Thymus (tissue), 11 donors: Measurements from ENCODE around the gene FBLN5. TPM values are rescaled to one million over a fixed set of nuclear protein-coding genes. Genes with fewer than 3 reads are reported as not detected.
"Not testable (repeated sequence)": the region's sequence is repeated elsewhere in the genome, so short reads cannot be mapped to it uniquely, and the experiment has no call there.

Source experiments
- DNase-seq, 9 donors: peaks; one replicate each; pipeline ENCODE4 v3.0.0-alpha.2; 2013; ENCODE audit warnings: low spot score in 9 of 9, low read depth in 6 of 9, missing footprints in 1 of 9
- H3K27ac ChIP-seq, 2 donors: one replicate each; pipeline ENCODE4 v1.5.1; 2013; ENCODE audit warnings: control low read depth in 1 of 2, low read depth in 1 of 2, low read length in 1 of 2, mild to moderate bottlenecking in 1 of 2, moderate library complexity in 1 of 2
- H3K27me3 ChIP-seq, 2 donors: one replicate each; pipeline ENCODE4 v1.5.1; 2013; ENCODE audit warnings: low read length in 1 of 2; ENCODE audit not compliant: control insufficient read depth in 2 of 2, insufficient read depth in 1 of 2
- H3K36me3 ChIP-seq, 2 donors: one replicate each; pipeline ENCODE4 v1.5.1; 2013; ENCODE audit warnings: low read length in 1 of 2, mild to moderate bottlenecking in 1 of 2, moderate library complexity in 1 of 2; ENCODE audit not compliant: control insufficient read depth in 2 of 2, insufficient read depth in 2 of 2
- H3K4me1 ChIP-seq, 2 donors: one replicate each; pipeline ENCODE4 v1.5.1; 2013; ENCODE audit warnings: low read length in 2 of 2; ENCODE audit not compliant: control insufficient read depth in 2 of 2, insufficient read depth in 2 of 2
- H3K4me3 ChIP-seq, 2 donors: one replicate each; pipeline ENCODE4 v1.5.1; 2013; ENCODE audit warnings: low read length in 2 of 2, control low read depth in 1 of 2, mild to moderate bottlenecking in 1 of 2
- H3K9me3 ChIP-seq, 2 donors: one replicate each; pipeline ENCODE4 v1.5.1; 2013; ENCODE audit warnings: low read length in 1 of 2, mild to moderate bottlenecking in 1 of 2; ENCODE audit not compliant: control insufficient read depth in 2 of 2, insufficient read depth in 1 of 2
- WGBS: extraction: QIAGEN DNeasy Blood & Tissue Kit; methylation state at CpG from one replicate; pipeline ENCODE4 v1.1.7; 2013; 5-methylcytosine and 5-hydroxymethylcytosine counted together
- polyA plus RNA-seq: library from polyadenylated mRNA; stranded (reverse); fragments of 200-250 nt; gene quantifications from one replicate; pipeline ENCODE4 v1.2.3, GENCODE V29; 2013
- total RNA-seq: library from RNA; stranded (reverse); fragments of 120-200 nt; gene quantifications from one replicate; pipeline ENCODE4 v1.2.4, GENCODE V29; 2013
- donor health status: healthy.

FBLN5 gene
- total and polyA plus RNA-seq, 2 donors: 32.2 to 61.3 TPM

GRCh38 chr14:91875525-91876286, 71.8 kb downstream of the FBLN5 start:
- no peaks in the 10 kb centered on the region for H3K36me3 ChIP-seq
- H3K27me3 ChIP-seq: no peaks in the 10 kb centered on the region
- WGBS: 96% methylated on average over 9 of the region's 9 CpGs
- peaks cover 0 to 2% of the 10 kb centered on the region in 2 donors for H3K9me3 ChIP-seq
- peak overlapping the region; percentile 10 to 15 for H3K4me3 ChIP-seq
- H3K27ac ChIP-seq: peak overlapping the region; percentile 99
- DNase-seq: no peak
- peaks cover 64 to 90% of the 10 kb centered on the region in 2 donors for H3K4me1 ChIP-seq

DNA sequence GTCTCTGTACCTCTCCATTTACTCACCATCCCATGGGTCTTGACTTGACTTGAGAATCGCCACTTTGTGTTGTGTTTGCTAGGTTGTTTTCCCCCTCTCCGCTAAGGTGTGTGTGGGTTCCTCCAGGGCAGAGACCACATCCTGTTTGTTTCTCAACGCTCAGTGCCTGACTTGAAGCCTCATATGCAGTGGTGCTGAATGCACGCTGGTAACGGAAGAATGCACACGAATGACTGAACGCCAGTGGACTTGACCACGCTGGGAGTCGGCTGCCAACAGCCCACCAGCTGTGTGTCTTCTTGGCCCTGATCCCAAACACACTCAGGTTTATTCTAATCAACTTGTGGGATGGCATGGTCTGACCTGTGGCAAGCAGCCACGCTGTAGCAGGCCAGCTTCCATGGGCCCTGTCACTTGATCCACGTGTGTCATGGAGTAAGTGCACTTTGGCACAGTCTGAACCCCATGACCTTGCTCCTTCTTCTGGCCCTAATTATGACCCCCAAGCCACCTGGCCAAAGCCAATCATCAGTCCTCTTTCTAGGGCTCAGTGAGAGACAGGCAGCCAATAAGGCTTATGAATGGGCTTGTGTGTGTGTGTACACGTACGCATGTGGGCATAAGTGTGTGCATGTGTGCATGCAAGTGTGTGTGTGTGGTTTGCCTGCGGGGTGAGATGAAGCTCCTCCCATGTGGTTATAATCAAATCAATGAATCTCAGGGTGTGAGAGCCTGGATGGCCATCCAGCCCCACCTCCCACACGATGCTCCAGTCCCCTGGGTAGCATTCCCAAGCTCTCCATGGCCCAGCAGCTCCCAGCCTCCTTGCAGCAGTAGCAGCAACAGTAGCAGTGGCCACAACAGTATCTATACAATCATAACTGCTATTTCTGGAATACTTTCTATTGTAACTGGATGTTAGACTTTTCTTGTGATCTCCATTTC, 73.8 kb downstream of the FBLN5 start:
- H3K36me3 ChIP-seq: peaks cover 0 to 3% of the 10 kb centered on the region in 2 donors

DNA sequence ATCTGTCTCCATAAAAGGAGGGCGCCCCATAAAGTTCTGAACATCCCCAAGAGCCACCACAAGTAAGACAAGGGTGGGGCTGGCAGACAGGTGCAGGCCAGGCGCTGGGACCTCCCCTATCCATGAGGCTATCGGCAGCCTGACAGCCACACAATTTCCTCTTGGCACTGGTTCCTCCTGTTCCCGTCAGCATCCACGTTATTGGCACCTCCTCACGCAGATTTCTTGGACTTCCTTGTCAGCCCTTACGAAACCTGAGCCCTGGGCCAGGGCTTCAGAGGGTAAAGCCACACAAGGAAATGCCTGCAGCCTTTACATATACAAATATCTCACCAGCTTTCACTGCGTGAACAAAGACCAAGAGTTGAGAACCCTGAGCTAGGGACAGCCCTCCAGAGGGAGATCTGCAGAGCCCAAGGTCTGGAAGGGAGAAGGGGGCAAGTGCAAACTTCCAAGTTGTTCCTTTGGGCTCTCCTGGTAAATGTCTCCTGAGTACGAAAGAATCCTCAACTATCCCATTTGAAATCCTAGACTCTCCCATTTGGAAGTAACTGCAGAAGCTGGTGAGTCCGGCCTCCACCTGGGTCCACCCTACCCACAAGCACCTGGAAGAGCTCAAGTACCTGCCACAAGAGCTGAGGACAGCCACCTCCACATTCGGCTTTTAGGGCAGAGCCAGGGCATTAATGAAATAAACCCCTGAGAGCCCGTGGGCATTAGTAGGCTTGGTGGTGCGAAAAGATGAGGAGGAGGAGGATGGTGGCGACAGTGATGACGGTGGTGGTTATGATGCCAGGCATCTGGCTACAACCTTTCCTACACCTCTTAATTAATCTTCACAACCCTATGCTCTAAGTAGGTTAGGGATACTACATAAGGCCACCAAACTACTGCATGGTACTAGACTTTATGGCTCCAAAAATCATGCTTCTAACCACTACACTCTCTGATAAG, 74.7 kb downstream of the FBLN5 start:
- Histone ChIP-seq H3K4me3 (peak overlapping the region; percentile 66 to 68), H3K27me3 (no peaks in the 10 kb centered on the region), H3K36me3 (peaks cover 5 to 11% of the 10 kb centered on the region in 2 donors), H3K4me1 (peaks cover 80 to 99% of the 10 kb centered on the region in 2 donors), H3K9me3 (peaks cover 1 to 2% of the 10 kb centered on the region in 2 donors), H3K27ac (peak overlapping the region; percentile 99)
- 26% methylated on average over 15 of the region's 15 CpGs for WGBS
- DNase-seq: peak in 8 of 9 donors; percentile 50 to 90 (median 72)

More for the DNA sequence above, 73.8 kb downstream of the FBLN5 start:
- H3K9me3 ChIP-seq: no peaks in the 10 kb centered on the region
- peak overlapping the region; percentile 99 for H3K27ac ChIP-seq
- no peaks in the 10 kb centered on the region for H3K27me3 ChIP-seq
- DNase-seq: peak; percentile 84 to 98 (median 90)
- peaks cover 77 to 96% of the 10 kb centered on the region in 2 donors for H3K4me1 ChIP-seq
- WGBS: 18% methylated on average over 15 of the region's 15 CpGs
- H3K4me3 ChIP-seq: peak overlapping the region; percentile 66 to 68

GRCh38 chr14:91872011-91872501, 75.4 kb downstream of the FBLN5 start:
- 59% methylated on average over 3 of the region's 3 CpGs for WGBS
- Histone ChIP-seq H3K27me3 (no peaks in the 10 kb centered on the region), H3K4me3 (peak overlapping the region; percentile 66 to 68), H3K9me3 (peaks cover 1 to 5% of the 10 kb centered on the region in 2 donors), H3K36me3 (peaks cover 8 to 11% of the 10 kb centered on the region in 2 donors), H3K27ac (peak overlapping the region; percentile 99), H3K4me1 (peaks cover 80 to 99% of the 10 kb centered on the region in 2 donors)
- no peak for DNase-seq

DNA sequence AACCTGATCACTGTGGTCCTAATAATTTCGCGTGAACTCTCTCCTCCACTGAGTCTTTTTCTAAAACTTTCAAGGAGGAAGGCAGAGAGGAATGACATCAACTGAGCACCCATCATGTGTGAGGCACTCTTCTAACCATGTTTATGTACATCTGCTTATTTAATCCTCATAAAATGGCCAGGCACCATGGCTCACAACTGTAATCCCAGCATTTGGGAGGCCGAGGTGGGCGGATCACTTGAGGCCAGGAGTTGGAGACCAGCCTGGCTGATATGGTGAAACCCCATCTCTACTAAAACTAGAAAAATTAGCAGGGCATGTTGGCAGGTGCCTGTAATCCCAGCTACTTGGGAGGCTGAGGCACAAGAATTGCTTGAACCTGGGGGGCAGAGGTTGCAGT, 76.1 kb downstream of the FBLN5 start:
- not testable (repeated sequence) for H3K27me3 ChIP-seq, H3K9me3 ChIP-seq, DNase-seq
- Histone ChIP-seq H3K4me1 (peaks cover 80 to 99% of the 10 kb centered on the region in 2 donors), H3K27ac (peak overlapping the region; percentile 99), H3K4me3 (peak overlapping the region; percentile 66 to 68), H3K36me3 (peaks cover 8 to 11% of the 10 kb centered on the region in 2 donors)
- WGBS: 86% methylated on average over 4 of the region's 4 CpGs

DNA sequence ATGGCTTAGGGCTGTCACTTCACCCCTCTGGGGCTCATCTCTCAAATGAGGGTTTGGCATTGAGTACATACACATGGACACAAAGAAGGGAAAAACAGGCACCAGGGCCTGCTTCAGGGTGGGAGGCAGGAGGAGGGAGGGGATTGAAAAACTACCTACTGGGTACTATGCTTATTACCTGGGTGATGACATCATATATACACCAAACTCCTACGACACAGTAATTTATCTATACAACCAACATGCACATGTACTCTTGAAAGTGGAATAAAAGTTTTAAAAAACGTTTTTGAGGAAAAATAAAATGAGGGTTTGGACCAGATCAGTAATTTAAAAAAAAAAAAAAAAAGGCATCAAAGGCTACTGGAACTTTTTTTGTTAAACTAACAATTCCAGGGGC, 76.6 kb downstream of the FBLN5 start:
- Histone ChIP-seq H3K4me1 (peaks cover 75 to 99% of the 10 kb centered on the region in 2 donors), H3K27ac (peak overlapping the region; percentile 99), H3K27me3 (no peaks in the 10 kb centered on the region), H3K4me3 (peak overlapping the region; percentile 66 to 68), H3K36me3 (peaks cover 8 to 11% of the 10 kb centered on the region in 2 donors), H3K9me3 (peaks cover 1 to 5% of the 10 kb centered on the region in 2 donors)
- DNase-seq: no peak
- WGBS: 71% methylated on average over 2 of the region's 2 CpGs

DNA sequence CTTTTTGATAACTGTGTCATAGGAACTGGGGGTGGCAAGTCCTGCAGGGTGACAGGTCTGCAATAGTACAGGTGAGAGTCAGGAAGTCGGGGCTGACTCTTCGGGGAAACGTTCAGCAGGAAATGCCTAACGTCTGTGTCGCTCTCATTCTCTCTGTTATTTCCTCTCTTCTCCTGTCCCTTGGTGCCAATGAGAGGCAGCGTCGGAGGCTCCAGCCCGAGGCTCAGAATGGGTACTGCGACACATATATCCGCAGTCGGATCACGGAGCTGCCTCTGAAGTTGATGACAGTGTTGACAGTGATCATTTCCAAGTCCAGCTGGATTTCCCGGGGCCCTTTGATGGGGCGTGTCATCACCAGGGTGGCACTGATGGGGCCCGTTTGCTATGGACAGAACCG, 77.5 kb downstream of the FBLN5 start:
- Histone ChIP-seq H3K27me3 (no peaks in the 10 kb centered on the region), H3K9me3 (peaks cover 1 to 5% of the 10 kb centered on the region in 2 donors), H3K36me3 (peaks cover 8 to 11% of the 10 kb centered on the region in 2 donors), H3K4me1 (peaks cover 66 to 90% of the 10 kb centered on the region in 2 donors), H3K4me3 (peak overlapping the region; percentile 14 to 24), H3K27ac (peak overlapping the region; percentile 95 to 99)
- 46% methylated on average over 16 of the region's 16 CpGs for WGBS
- peak in 5 of 9 donors; percentile 64 to 88 (median 69) for DNase-seq

DNA sequence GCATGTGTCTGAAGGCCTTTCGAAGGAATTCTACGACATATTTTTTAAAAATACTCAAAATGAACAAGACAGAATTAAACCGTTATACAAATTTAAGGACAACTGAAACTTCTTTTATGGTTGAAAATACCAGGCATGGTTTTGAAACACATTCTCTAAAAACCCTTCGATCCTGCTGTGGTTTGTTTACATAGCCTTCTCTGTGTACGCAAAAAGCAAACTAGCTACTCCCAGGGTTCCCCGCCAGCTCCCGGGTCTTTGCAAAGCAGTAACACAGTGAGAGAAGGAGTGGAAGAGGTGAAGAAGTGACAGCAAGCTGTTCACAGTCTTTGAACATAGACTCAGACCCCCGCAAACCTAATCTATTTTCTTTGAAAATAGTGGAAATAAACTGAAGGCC, 77.9 kb downstream of the FBLN5 start:
- Histone ChIP-seq H3K4me1 (peaks cover 61 to 86% of the 10 kb centered on the region in 2 donors), H3K27me3 (no peaks in the 10 kb centered on the region), H3K36me3 (peaks cover 8 to 11% of the 10 kb centered on the region in 2 donors), H3K9me3 (peaks cover 1 to 5% of the 10 kb centered on the region in 2 donors), H3K4me3 (peak overlapping the region; percentile 14 to 24), H3K27ac (peak overlapping the region; percentile 95 to 99)
- WGBS: 83% methylated on average over 8 of the region's 8 CpGs
- no peak for DNase-seq
